Measurements from ENCODE around the gene LRP2.

LRP2 gene

DNA sequence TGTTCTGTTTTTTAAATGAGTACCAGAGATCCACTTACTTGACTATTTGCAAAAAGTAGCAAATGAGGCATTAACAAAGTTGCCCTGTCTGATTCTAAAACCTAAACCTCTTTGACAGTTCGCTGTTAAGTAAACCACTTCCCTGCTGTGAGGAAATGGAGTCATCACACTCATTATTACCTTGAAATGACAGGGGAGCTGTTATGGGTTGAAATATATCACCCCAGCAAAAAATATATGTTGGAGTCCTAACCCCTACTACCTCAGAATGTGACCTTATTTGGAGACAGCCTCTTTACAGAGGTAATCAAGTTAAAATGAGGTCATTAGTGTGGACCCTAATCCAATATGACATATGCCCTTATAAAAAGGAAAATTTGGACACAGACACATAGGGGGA is 256.9 kb downstream of the LRP2 start:
- H3K4me1 ChIP-seq = no peaks in the 10 kb centered on the region
- H3K9me3 ChIP-seq = no peaks in the 10 kb centered on the region
- no peaks in the 10 kb centered on the region for H3K36me3 ChIP-seq
- DNase-seq = no peak
- H3K27me3 ChIP-seq = no peaks in the 10 kb centered on the region
- TF ChIP-seq, protein P1, sequence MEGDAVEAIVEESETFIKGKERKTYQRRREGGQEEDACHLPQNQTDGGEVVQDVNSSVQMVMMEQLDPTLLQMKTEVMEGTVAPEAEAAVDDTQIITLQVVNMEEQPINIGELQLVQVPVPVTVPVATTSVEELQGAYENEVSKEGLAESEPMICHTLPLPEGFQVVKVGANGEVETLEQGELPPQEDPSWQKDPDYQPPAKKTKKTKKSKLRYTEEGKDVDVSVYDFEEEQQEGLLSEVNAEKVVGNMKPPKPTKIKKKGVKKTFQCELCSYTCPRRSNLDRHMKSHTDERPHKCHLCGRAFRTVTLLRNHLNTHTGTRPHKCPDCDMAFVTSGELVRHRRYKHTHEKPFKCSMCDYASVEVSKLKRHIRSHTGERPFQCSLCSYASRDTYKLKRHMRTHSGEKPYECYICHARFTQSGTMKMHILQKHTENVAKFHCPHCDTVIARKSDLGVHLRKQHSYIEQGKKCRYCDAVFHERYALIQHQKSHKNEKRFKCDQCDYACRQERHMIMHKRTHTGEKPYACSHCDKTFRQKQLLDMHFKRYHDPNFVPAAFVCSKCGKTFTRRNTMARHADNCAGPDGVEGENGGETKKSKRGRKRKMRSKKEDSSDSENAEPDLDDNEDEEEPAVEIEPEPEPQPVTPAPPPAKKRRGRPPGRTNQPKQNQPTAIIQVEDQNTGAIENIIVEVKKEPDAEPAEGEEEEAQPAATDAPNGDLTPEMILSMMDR (IDR thresholded peaks at IDR 0.05; ENCODE audit: low read depth, low read length) = no peak
- H3K4me3 ChIP-seq (ENCODE audit: low read depth, low read length) = no peak overlapping the region

- TF ChIP-seq, protein P1 (IDR thresholded peaks at IDR 0.05; ENCODE audit: low read depth, low read length) = no peak
- no peaks in the 10 kb centered on the region for H3K36me3 ChIP-seq
- H3K27me3 ChIP-seq = no peaks in the 10 kb centered on the region
- no peaks in the 10 kb centered on the region for H3K4me1 ChIP-seq
- H3K4me3 ChIP-seq (ENCODE audit: low read depth, low read length) = no peak overlapping the region
- no peak for DNase-seq
- no peaks in the 10 kb centered on the region for H3K9me3 ChIP-seq
Observed at GRCh38 chr2:169104848-169105247, 257.5 kb downstream of the LRP2 start.

GRCh38 chr2:169095621-169096105 is 266.7 kb downstream of the LRP2 start:
- TF ChIP-seq, protein P1 (IDR thresholded peaks at IDR 0.05; ENCODE audit: low read depth, low read length) = no peak
- Histone ChIP-seq H3K4me1 (no peaks in the 10 kb centered on the region), H3K9me3 (no peaks in the 10 kb centered on the region), H3K27me3 (no peaks in the 10 kb centered on the region), H3K36me3 (no peaks in the 10 kb centered on the region), H3K4me3 (ENCODE audit: low read depth, low read length) (no peak overlapping the region)
- DNase-seq = no peak

DNA sequence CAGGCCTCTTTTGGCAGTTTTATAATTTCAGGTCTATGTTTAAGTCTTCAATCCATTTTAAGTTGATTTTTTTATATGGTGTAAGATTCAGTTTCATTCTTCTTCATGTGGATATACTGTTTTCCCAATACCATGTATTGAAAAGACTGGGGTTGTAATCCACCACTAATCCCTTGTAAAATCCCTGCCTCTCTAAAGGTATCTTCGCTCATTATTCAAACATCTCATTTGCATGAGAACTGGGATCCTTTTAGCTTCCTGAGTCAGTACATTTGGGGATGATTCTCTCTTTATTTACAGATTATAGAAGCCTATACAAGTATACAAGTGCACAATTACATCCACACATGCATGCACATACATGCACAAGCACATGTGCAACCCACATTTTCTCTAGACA is 267.7 kb downstream of the LRP2 start:
- Histone ChIP-seq H3K9me3 (no peaks in the 10 kb centered on the region), H3K36me3 (no peaks in the 10 kb centered on the region), H3K4me3 (ENCODE audit: low read depth, low read length) (no peak overlapping the region), H3K27me3 (no peaks in the 10 kb centered on the region), H3K4me1 (no peaks in the 10 kb centered on the region)
- no peak for DNase-seq
- TF ChIP-seq, protein P1 (IDR thresholded peaks at IDR 0.05; ENCODE audit: low read depth, low read length) = no peak

DNA sequence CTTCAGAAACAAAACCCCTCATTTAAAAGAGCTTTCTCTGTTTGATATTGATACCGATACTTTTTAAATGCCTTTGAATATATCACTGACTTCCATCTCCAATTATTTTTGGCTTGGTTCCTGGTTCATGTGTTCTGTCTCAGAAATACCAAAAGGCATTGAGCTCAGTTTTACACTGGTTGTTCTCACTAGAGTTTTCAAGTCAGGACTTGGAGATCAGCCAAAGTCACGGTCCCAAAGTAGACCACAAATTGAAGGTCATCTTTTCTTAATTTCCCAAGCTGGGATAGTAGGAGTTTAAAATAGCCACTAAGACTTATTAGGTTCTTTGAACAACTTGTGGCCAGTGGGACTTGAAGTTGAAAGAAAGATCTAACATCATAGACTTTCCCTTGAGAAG is 268.8 kb downstream of the LRP2 start:
- H3K4me1 ChIP-seq = no peaks in the 10 kb centered on the region
- DNase-seq = no peak
- no peak overlapping the region for H3K4me3 ChIP-seq (ENCODE audit: low read depth, low read length)
- TF ChIP-seq, protein P1 (IDR thresholded peaks at IDR 0.05; ENCODE audit: low read depth, low read length) = no peak
- H3K9me3 ChIP-seq = no peaks in the 10 kb centered on the region
- H3K36me3 ChIP-seq = no peaks in the 10 kb centered on the region
- no peaks in the 10 kb centered on the region for H3K27me3 ChIP-seq

DNA sequence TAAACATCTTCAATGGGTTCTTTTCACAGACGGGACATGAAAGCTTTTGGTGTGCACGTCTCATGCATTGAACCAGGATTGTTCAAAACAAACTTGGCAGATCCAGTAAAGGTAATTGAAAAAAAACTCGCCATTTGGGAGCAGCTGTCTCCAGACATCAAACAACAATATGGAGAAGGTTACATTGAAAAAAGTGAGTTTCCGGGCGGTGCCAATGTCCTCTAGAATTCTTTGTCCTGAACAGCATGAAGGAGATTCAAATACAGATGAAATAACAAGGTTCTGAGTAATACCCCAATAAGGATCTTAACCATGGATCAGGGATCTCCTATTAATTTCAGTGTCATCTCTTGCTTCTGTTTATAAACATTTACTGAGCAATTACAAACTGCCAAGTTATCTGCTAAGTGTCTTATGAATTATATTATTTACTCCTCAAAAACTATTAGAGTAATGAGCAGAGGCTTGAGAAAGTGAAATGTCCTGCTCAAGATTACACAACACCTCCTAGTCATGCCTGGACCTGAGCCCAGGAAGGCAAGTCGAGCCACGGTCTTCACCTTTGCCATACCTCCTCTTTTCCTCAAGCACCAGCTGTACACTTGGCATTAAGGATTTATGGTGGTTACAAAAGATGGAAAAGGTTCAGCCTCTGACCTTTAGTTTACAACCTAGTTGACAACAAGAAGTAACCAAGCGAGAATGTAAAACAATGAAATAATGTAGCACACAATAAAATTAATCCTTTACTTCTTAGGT is 270.4 kb downstream of the LRP2 start:
- Histone ChIP-seq H3K4me1 (no peaks in the 10 kb centered on the region), H3K27me3 (no peaks in the 10 kb centered on the region), H3K36me3 (no peaks in the 10 kb centered on the region), H3K9me3 (no peaks in the 10 kb centered on the region), H3K4me3 (ENCODE audit: low read depth, low read length) (no peak overlapping the region)
- TF ChIP-seq, protein P1 (IDR thresholded peaks at IDR 0.05; ENCODE audit: low read depth, low read length) = no peak
- DNase-seq = no peak
